Cardiac fibroblast (primary cell): ENCODE measurements around the gene ACOT2.
A peak's percentile ranks its signal among the peaks of the same experiment; 100 is the strongest.

Experiments used
- DNase-seq, 2 donors: peaks; one replicate each; pipeline versions ENCODE4 v3.0.0 to v3.0.0-alpha.2; 2010; ENCODE audit warnings: low read depth in 2 of 2
- H3K4me3 ChIP-seq, 2 donors: replicated peaks in 1 of 2; 1 replicate in 1 of 2; 2 replicates in 1 of 2; pipeline ENCODE4 v1.5.1; 2011; ENCODE audit warnings: low read depth in 2 of 2, low read length in 2 of 2, mild to moderate bottlenecking in 2 of 2, moderate library complexity in 1 of 2
- TF ChIP-seq, protein P1 (sequence below): IDR thresholded peaks from one replicate; pipeline ENCODE4 v1.5.1; 2011; ENCODE audit warnings: low read depth, mild to moderate bottlenecking, low read length, inconsistent platforms

The ACOT2 gene

DNA sequence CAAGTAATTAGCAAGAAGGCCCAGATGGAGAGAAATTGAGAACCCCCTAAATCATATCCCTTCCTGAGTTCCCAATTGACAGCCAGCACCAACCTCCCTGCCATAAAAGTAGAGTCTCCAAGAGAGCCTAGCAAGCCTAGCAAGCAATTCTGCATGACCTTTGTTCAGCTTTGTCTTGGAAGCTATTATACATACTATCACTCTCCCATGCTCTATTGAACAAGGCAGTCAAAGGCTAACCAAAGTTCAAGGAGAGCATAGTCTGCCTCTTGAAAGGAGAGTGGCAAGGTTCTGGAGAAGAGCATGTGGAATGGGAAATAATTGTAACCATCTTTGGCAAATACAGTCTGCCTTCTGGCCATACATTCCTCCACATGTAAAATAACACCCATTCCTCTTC, 30.5 kb downstream of the ACOT2 start:
- TF ChIP-seq, protein P1, sequence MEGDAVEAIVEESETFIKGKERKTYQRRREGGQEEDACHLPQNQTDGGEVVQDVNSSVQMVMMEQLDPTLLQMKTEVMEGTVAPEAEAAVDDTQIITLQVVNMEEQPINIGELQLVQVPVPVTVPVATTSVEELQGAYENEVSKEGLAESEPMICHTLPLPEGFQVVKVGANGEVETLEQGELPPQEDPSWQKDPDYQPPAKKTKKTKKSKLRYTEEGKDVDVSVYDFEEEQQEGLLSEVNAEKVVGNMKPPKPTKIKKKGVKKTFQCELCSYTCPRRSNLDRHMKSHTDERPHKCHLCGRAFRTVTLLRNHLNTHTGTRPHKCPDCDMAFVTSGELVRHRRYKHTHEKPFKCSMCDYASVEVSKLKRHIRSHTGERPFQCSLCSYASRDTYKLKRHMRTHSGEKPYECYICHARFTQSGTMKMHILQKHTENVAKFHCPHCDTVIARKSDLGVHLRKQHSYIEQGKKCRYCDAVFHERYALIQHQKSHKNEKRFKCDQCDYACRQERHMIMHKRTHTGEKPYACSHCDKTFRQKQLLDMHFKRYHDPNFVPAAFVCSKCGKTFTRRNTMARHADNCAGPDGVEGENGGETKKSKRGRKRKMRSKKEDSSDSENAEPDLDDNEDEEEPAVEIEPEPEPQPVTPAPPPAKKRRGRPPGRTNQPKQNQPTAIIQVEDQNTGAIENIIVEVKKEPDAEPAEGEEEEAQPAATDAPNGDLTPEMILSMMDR = no peak
- no peak for DNase-seq
- H3K4me3 ChIP-seq = no peak overlapping the region

DNA sequence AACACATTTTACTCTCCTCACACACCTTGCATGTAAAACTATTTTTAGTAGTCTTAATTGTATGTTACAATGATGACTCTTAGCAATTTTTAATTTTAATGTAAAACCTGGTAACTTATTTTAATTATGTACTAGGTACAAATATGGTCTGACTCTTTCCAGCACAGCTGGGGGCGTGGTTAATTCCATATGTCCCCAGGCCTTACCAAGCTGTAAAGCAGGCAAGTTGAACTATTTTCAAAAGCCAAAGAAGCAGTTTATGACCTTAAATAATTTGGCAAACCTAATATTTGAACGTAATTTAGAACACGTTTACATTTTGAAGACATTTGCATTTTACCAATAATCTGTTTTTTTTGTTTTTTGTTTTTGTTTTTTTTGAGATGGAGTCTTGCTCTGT, 34.0 kb downstream of the ACOT2 start:
- DNase-seq = no peak
- H3K4me3 ChIP-seq = no peak overlapping the region
- TF ChIP-seq, protein P1 = no peak

DNA sequence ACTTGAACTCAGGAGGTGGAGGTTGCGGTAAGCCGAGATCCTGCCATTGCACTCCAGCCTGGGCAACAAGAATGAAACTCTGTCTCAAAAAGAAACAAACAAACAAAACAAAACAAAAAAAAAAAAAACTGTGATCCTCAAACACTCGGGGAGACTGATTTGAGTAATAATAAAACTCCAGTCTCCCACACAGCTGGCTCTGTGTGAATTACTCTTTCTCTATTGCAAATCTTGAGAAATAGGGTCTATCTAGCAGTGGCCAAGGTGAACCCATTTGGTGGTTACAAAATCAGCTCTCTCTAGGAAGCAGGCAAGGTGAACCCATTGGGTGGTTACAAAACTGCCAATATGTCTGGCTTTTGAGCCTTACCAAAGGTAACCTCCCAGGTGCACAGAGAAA, 37.3 kb downstream of the ACOT2 start:
- no peak overlapping the region for H3K4me3 ChIP-seq
- TF ChIP-seq, protein P1 = no peak
- no peak for DNase-seq

DNA sequence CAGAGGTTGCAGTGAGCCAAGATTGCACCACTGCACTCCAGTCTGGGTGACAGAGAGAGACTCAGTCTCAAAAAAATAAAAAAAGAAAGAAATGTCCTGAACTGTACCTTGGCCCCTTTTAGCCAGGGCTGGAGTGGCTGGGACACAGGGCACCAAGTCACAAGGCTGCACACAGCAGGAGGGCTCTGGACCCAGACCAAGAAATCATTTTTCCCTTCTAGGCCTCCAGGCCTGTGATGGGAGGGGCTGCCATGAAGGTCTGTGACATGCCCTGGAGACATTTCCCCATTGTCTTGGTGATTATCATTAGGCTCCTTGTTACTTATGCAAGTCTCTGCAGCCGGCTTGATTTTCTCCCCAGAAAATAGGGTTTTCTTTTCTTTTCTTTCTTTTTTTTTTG, 38.2 kb downstream of the ACOT2 start:
- DNase-seq = no peak
- H3K4me3 ChIP-seq = no peak overlapping the region
- TF ChIP-seq, protein P1 = no peak

DNA sequence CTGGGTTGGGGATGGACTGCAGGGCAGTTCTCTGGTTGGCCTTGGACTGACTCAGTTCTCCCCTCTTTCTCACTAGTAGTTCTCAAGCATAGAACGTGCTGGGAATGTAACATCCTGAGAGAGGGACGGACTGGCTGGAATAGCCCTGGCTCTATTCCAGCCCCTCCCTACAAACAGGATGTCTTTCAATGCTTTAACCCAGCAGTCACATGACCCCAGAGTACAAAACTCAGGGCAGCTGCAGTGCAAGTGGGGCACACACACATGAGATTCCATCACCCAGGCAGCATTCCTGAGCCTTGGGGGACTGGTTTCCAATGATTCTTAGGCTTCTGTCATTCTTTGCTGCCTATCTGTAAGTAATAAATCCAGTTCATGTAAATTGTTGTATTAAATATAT, 41.7 kb downstream of the ACOT2 start:
- H3K4me3 ChIP-seq = no peak overlapping the region
- TF ChIP-seq, protein P1 = no peak
- peak; percentile 50 to 70 for DNase-seq

DNA sequence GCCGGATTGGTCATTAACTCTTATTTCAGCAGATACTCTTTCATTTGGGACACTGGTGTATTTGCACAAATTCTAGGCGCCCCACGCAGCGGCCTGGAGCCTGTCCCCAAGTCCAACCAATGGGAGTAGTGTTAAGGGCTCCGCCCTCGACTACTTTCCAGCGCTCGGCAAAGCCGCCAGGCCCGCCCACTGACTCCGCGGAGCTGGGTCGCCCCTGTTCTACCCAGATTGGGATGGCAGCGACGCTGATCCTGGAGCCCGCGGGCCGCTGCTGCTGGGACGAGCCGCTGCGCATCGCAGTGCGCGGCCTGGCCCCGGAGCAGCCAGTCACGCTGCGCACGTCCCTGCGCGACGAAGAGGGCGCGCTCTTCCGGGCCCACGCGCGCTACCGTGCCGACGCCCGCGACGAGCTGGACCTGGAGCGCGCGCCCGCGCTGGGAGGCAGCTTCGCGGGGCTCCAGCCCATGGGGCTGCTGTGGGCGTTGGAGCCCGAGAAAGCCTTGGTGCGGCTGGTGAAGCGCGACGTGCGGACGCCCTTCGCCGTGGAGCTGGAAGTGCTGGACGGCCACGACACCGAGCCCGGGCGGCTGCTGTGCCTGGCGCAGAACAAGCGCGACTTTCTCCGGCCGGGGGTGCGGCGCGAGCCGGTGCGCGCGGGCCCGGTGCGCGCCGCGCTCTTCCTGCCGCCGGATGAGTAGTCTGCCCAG, 43.5 kb downstream of the ACOT2 start, which contains the start of gene ACOT6:
ACOT6 (plus strand) TSS at position 179 of the 707 bp plus-strand sequence; CDS start at position 234, 55 bp downstream.
- peak within 1 kb of the TSS; percentile 53 to 63 for H3K4me3 ChIP-seq
- TF ChIP-seq, protein P1 = no peak
- peak; percentile 74 for DNase-seq

DNA sequence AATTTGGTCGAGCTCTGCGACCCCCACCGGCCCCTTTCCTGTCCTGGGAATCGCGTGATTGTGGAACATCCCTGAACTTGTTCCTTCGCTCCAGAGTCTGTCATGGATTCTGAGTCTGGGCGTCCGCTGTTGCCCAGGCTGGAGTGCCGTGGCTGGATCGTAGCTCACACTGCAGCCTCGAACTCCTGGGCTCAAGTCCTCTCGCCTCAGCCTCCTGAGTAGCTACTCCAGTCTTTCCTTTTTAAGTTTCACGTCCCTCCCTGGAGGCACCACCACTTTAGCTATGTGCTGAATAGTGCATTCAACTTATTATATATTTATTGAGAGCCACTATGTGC, 44.0 kb downstream of the ACOT2 start:
- DNase-seq = no peak
- TF ChIP-seq, protein P1 = no peak
- H3K4me3 ChIP-seq = peak overlapping the region; percentile 53 to 63
